HEK293T (cell line): ENCODE results near the gene SPDEF.

ENCODE experiments used
- CTCF ChIA-PET: fragments of 350-600 bp; formaldehyde crosslinking; extraction: SDS; loops from one replicate; lab custom pipeline; 2021; ENCODE audit warnings: antibody characterized with exemption, inconsistent platforms; lab: Yijun Ruan, JAX
- POLR2A ChIA-PET: fragments of 350-600 bp; formaldehyde crosslinking; extraction: SDS; loops from one replicate; lab custom pipeline; 2020; ENCODE audit warnings: antibody characterized with exemption, inconsistent platforms; lab: Yijun Ruan, JAX
- DNase-seq: peaks from one replicate; pipeline ENCODE4 v3.0.0; 2012; ENCODE audit warnings: mixed read lengths; ENCODE audit errors: extremely low spot score
- ARNT ChIP-seq: fragments of 450-650 bp; IDR thresholded peaks from 2 replicates; pipeline ENCODE4 v1.6.1; 2017; ENCODE audit warnings: mild to moderate bottlenecking
- BHLHE40 ChIP-seq: fragments of 450-650 bp; IDR thresholded peaks from 2 replicates; pipeline ENCODE4 v1.6.1; 2016; ENCODE audit warnings: mild to moderate bottlenecking, moderate library complexity, borderline replicate concordance
- CTBP1 ChIP-seq: fragments of 450-650 bp; IDR thresholded peaks from 2 replicates; pipeline ENCODE4 v1.6.1; 2016; ENCODE audit warnings: borderline replicate concordance
- ELF4 ChIP-seq: fragments of 450-650 bp; IDR thresholded peaks from 2 replicates; pipeline ENCODE4 v1.6.1; 2017; ENCODE audit warnings: antibody characterized with exemption
- FOXA1 ChIP-seq: fragments of 450-650 bp; IDR thresholded peaks from 2 replicates; pipeline ENCODE4 v1.6.1; 2016; ENCODE audit warnings: mild to moderate bottlenecking
- FOXK2 ChIP-seq: fragments of 450-650 bp; IDR thresholded peaks from 2 replicates; pipeline ENCODE4 v1.6.1; 2016; ENCODE audit warnings: mild to moderate bottlenecking
- FOXM1 ChIP-seq: fragments of 450-650 bp; IDR thresholded peaks from 2 replicates; pipeline ENCODE4 v1.6.1; 2017; ENCODE audit warnings: mild to moderate bottlenecking, borderline replicate concordance
- HDGF ChIP-seq: fragments of 450-650 bp; IDR thresholded peaks from 2 replicates; pipeline ENCODE4 v1.6.1; 2017; ENCODE audit warnings: antibody characterized with exemption, borderline replicate concordance
- L3MBTL2 ChIP-seq: fragments of 450-650 bp; conservative IDR thresholded peaks from 2 replicates; pipeline ENCODE4 v1.6.1; 2016; ENCODE audit warnings: mild to moderate bottlenecking
- LEF1 ChIP-seq: fragments of 450-650 bp; IDR thresholded peaks from 2 replicates; pipeline ENCODE4 v1.6.1; 2017; ENCODE audit warnings: mild to moderate bottlenecking, borderline replicate concordance
- NFRKB ChIP-seq: fragments of 450-650 bp; IDR thresholded peaks from 2 replicates; pipeline ENCODE4 v1.6.1; 2016; ENCODE audit warnings: mild to moderate bottlenecking, moderate library complexity
- PKNOX1 ChIP-seq: fragments of 450-650 bp; IDR thresholded peaks from 2 replicates; pipeline ENCODE4 v1.6.1; 2016
- SP1 ChIP-seq: fragments of 450-650 bp; IDR thresholded peaks from 2 replicates; pipeline ENCODE4 v1.6.1; 2017
- SUZ12 ChIP-seq: fragments of 450-650 bp; IDR thresholded peaks from 2 replicates; pipeline ENCODE4 v1.6.1; 2016; ENCODE audit warnings: mild to moderate bottlenecking
- TARDBP ChIP-seq: fragments of 450-650 bp; IDR thresholded peaks from 2 replicates; pipeline ENCODE4 v1.6.1; 2016
- ZNF384 ChIP-seq: fragments of 450-650 bp; IDR thresholded peaks from 2 replicates; pipeline ENCODE4 v1.6.1; 2016

Gene SPDEF

GRCh38 chr6:34513646-34514045 lies 42.5 kb downstream of the SPDEF start:
- POLR2A ChIA-PET, result no interaction called here

GRCh38 chr6:34512738-34513115 lies 43.4 kb downstream of the SPDEF start:
- ChIA-PET POLR2A (no interaction called here), CTCF (no interaction called here)
- TF ChIP-seq SUZ12 (no peak), NFRKB (no peak), FOXA1 (no peak), FOXM1 (no peak), BHLHE40 (no peak), TARDBP (no peak), HDGF (no peak), SP1 (no peak), ELF4 (no peak)
- no peak for DNase-seq

More at GRCh38 chr6:34513646-34514045, 42.5 kb downstream of the SPDEF start:
- CTCF ChIA-PET, result no interaction called here
- TF ChIP-seq ARNT (no peak), BHLHE40 (no peak), PKNOX1 (no peak), HDGF (no peak), ELF4 (no peak), FOXA1 (no peak), TARDBP (no peak), LEF1 (no peak), L3MBTL2 (no peak), ZNF384 (no peak), FOXK2 (no peak), SUZ12 (no peak), SP1 (no peak), CTBP1 (no peak), FOXM1 (no peak), NFRKB (no peak)
- no peak for DNase-seq

- ChIA-PET POLR2A (no interaction called here), CTCF (no interaction called here)
- DNase-seq, result no peak
- TF ChIP-seq FOXM1, result no peak
Measured at GRCh38 chr6:34511915-34512737, 44.0 kb downstream of the SPDEF start.

- no peak for TF ChIP-seq CTBP1
- no peak for TF ChIP-seq FOXK2
- no peak for TF ChIP-seq FOXA1
- no peak for TF ChIP-seq ELF4
- TF ChIP-seq ZNF384, result no peak
- no peak for TF ChIP-seq HDGF
- no peak for TF ChIP-seq BHLHE40
- no peak for TF ChIP-seq SP1
- no peak for TF ChIP-seq SUZ12
- TF ChIP-seq NFRKB, result no peak
- POLR2A ChIA-PET, result no interaction called here
- CTCF ChIA-PET, result no interaction called here
- DNase-seq, result no peak
Measured at GRCh38 chr6:34511214-34511914, 44.8 kb downstream of the SPDEF start.

- DNase-seq, result no peak
- POLR2A ChIA-PET, result no interaction called here
- CTCF ChIA-PET, result no interaction called here
- TF ChIP-seq ARNT, result no peak
- TF ChIP-seq FOXM1, result no peak
- no peak for TF ChIP-seq CTBP1
- TF ChIP-seq SP1, result no peak
- TF ChIP-seq HDGF, result no peak
- no peak for TF ChIP-seq ELF4
- no peak for TF ChIP-seq SUZ12
- no peak for TF ChIP-seq BHLHE40
- TF ChIP-seq L3MBTL2, result no peak
- TF ChIP-seq TARDBP, result no peak
- no peak for TF ChIP-seq ZNF384
- TF ChIP-seq PKNOX1, result no peak
- no peak for TF ChIP-seq FOXA1
- no peak for TF ChIP-seq NFRKB
- no peak for TF ChIP-seq LEF1
- no peak for TF ChIP-seq FOXK2
Measured at GRCh38 chr6:34510299-34510698, 45.8 kb downstream of the SPDEF start.

GRCh38 chr6:34509782-34510181 lies 46.3 kb downstream of the SPDEF start:
- ChIA-PET POLR2A (no interaction called here), CTCF (no interaction called here)
- no peak for DNase-seq
- TF ChIP-seq CTBP1 (no peak), BHLHE40 (no peak), L3MBTL2 (no peak), ELF4 (no peak), SUZ12 (no peak), ZNF384 (no peak), PKNOX1 (no peak), LEF1 (no peak), FOXK2 (no peak), FOXA1 (no peak), FOXM1 (no peak), NFRKB (no peak), SP1 (no peak), HDGF (no peak)
